Fibroblast of skin of left biceps (primary cell): ENCODE measurements around the gene HOXA13.

Experiments
- DNase-seq, 2 experiments: peaks; one replicate each; pipeline ENCODE4 v3.0.0-alpha.2; 2013; ENCODE audit warnings: low read depth in 2 of 2

Gene HOXA13

GRCh38 chr7:27199849-27200760 is at the start of gene HOXA13:
TSS of gene HOXA13 (minus strand) at chr7:27200091. CDS start at chr7:27200077, 14 bp downstream.
- no peak for DNase-seq

GRCh38 chr7:27248911-27249723 is 49.2 kb upstream of the HOXA13 start:
- peak; percentile 14 to 16 for DNase-seq

- no peak for DNase-seq
These were observed 48.5 kb upstream of the HOXA13 start for GRCh38 chr7:27248427-27248806.

GRCh38 chr7:27247452-27248426 is 47.8 kb upstream of the HOXA13 start:
- no peak for DNase-seq

- no peak for DNase-seq
These were observed 47.1 kb upstream of the HOXA13 start for GRCh38 chr7:27247000-27247399.

GRCh38 chr7:27245798-27246691 is 46.2 kb upstream of the HOXA13 start:
- no peak for DNase-seq

- no peak for DNase-seq
These were observed 45.4 kb upstream of the HOXA13 start for GRCh38 chr7:27245124-27245797.

GRCh38 chr7:27244488-27245123 is 44.7 kb upstream of the HOXA13 start:
- DNase-seq, result no peak

GRCh38 chr7:27243340-27244163 is 43.7 kb upstream of the HOXA13 start:
- DNase-seq, result no peak

GRCh38 chr7:27242555-27243339 is 42.9 kb upstream of the HOXA13 start, which contains the start of gene EVX1:
TSS of gene EVX1 (plus strand) at chr7:27242802. CDS start at chr7:27243031, 229 bp downstream.
- DNase-seq, result no peak

- DNase-seq, result no peak
These were observed 42.3 kb upstream of the HOXA13 start for GRCh38 chr7:27242154-27242553.

- no peak for DNase-seq
These were observed 41.5 kb upstream of the HOXA13 start for GRCh38 chr7:27241189-27242056.

GRCh38 chr7:27240015-27240731 is 40.3 kb upstream of the HOXA13 start:
- no peak for DNase-seq

GRCh38 chr7:27239387-27240014 is 39.6 kb upstream of the HOXA13 start:
- DNase-seq, result no peak

- no peak for DNase-seq
These were observed 39.1 kb upstream of the HOXA13 start for GRCh38 chr7:27238979-27239386.
